Cardiac atrium fibroblast (primary cell): ENCODE results near the gene GARS1. TPM values are rescaled to one million over a fixed set of nuclear protein-coding genes. Genes with fewer than 3 reads are reported as not detected.

Source experiments
- total RNA-seq: library from RNA; depleted of rRNA; stranded (reverse); fragments of >200 nt; gene quantifications from 2 replicates; pipeline ENCODE4 v1.2.3, GENCODE V29; 2015

GARS1 gene
- 361 and 424 TPM in 2 replicates for total RNA-seq

GRCh38 chr7:30594540-30595435 lies at the start of gene GARS1:
GARS1 (plus strand) TSS chr7:30594878; CDS start chr7:30594922, 44 bp downstream.

GRCh38 chr7:30682212-30683083 lies 87.8 kb downstream of the GARS1 start, which contains the start of gene CRHR2:
CRHR2 (minus strand) TSS chr7:30682456; CDS start chr7:30682280, 176 bp downstream.

Other genes starting within 250 kb of the GARS1 start
- 3.4 and 11.9 TPM in 2 replicates for gene NOD1, start 116.1 kb upstream of the GARS1 start, total RNA-seq
- gene GGCT, start 90.0 kb upstream of the GARS1 start, total RNA-seq, result 30.1 and 32.6 TPM in 2 replicates
- gene CRHR2, start 87.6 kb downstream of the GARS1 start, total RNA-seq, result not detected in 2 replicates
- 195 and 197 TPM in 2 replicates for gene INMT, start 157.3 kb downstream of the GARS1 start, total RNA-seq
- gene MINDY4, start 176.5 kb downstream of the GARS1 start, total RNA-seq, result 7.9 and 8.6 TPM in 2 replicates